Ishikawa (cell line): ENCODE measurements around the gene NTSR1.
A peak's percentile ranks its signal among the peaks of the same experiment; 100 is the strongest.

Experiments used
- CEBPB ChIP-seq: IDR thresholded peaks from 2 replicates; pipeline ENCODE4 v1.6.1; 2012
- CREB1 ChIP-seq: IDR thresholded peaks from 2 replicates; pipeline ENCODE4 v1.6.1; 2012; ENCODE audit warnings: low read depth
- EGR1 ChIP-seq: IDR thresholded peaks from 2 replicates; pipeline ENCODE4 v1.6.1; 2012
- EP300 ChIP-seq: IDR thresholded peaks from 2 replicates; pipeline ENCODE4 v1.6.1; 2012; ENCODE audit warnings: borderline replicate concordance
- FOXM1 ChIP-seq: IDR thresholded peaks from 2 replicates; pipeline ENCODE4 v1.6.1; 2012; ENCODE audit warnings: low read depth, borderline replicate concordance
- NFIC ChIP-seq: IDR thresholded peaks from 2 replicates; pipeline ENCODE4 v1.6.1; 2012
- RAD21 ChIP-seq: IDR thresholded peaks from 2 replicates; pipeline ENCODE4 v1.6.1; 2012; ENCODE audit warnings: low read depth
- REST ChIP-seq: IDR thresholded peaks from 2 replicates; pipeline ENCODE4 v1.6.1; 2012; ENCODE audit warnings: low read depth, mild to moderate bottlenecking
- TAF1 ChIP-seq: IDR thresholded peaks from 2 replicates; pipeline ENCODE4 v1.6.1; 2012; ENCODE audit warnings: low read depth, mild to moderate bottlenecking
- TCF12 ChIP-seq: IDR thresholded peaks from 2 replicates; pipeline ENCODE4 v1.6.1; 2012; ENCODE audit warnings: low read depth
- TEAD4 ChIP-seq: IDR thresholded peaks from 2 replicates; pipeline ENCODE4 v1.6.1; 2012
- USF1 ChIP-seq: IDR thresholded peaks from 2 replicates; pipeline ENCODE4 v1.6.1; 2012
- YY1 ChIP-seq: IDR thresholded peaks from 2 replicates; pipeline ENCODE4 v1.6.1; 2012; ENCODE audit warnings: low read depth
- ZBTB7A ChIP-seq: IDR thresholded peaks from 2 replicates; pipeline ENCODE4 v1.6.1; 2012; ENCODE audit warnings: low read depth
- TF ChIP-seq, protein P1 (sequence below): IDR thresholded peaks from 2 replicates; pipeline ENCODE4 v1.6.1; 2012

NTSR1 gene

DNA sequence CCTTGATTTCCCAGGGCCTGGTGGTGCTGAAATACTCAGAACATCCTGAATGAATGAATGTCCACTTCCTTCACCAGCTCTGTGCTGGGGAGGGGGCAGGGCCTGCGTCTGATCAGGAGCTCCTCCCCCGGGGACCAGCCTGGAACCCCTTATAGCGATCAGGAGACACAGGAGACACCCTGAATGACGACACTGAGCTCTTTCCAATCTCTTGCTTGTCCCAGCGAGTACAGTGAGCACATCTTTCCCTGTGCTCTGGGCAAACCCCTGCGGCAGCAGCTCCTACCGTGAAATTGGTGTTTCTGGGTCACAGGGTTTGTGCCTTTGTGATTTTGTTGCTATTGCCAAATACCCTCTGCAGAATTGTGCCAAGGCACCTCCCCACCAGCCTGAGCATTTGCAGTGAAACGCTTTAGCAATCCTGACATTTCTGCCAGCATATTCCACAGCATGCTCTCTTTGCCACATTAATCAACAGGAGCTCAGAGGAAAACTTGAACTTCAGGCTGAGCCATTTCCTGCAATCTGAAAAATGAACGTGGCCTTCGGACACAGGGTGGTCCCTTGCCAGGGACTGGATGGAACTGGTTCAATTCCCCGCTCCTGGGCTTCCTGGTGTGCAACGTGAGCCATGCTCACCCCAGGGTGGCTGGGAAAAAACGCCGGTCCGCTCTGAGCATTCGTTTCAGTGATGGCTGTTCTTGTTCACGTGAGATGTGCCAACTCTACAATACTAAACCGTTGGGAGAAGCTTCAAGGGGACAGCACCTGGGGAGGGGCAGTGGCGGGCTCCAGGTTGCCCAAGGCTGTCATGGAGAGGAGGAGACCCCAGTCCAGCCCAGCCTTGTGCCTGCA, 64.6 kb downstream of the NTSR1 start:
- TF ChIP-seq ZBTB7A (peak; percentile 50; the same call in 1 of the 2 replicates), TEAD4 (peak; percentile 67), USF1 (no peak), EGR1 (no peak), YY1 (no peak), EP300 (peak; percentile 64; the same call in 1 of the 2 replicates), TAF1 (no peak), CREB1 (no peak), CEBPB (peak; percentile 92), REST (no peak), TCF12 (no peak; the same call in 1 of the 2 replicates), FOXM1 (no peak), NFIC (peak; percentile 83), RAD21 (no peak)
- TF ChIP-seq, protein P1, sequence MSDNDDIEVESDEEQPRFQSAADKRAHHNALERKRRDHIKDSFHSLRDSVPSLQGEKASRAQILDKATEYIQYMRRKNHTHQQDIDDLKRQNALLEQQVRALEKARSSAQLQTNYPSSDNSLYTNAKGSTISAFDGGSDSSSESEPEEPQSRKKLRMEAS, result peak; percentile 57; the same call in 1 of the 2 replicates

- 0 out of 2 replicates have a peak, but pooled peaks have one; percentile 12 for TF ChIP-seq ZBTB7A
- TF ChIP-seq NFIC, result no peak
Observed at GRCh38 chr20:62773845-62774714, 65.4 kb downstream of the NTSR1 start.

GRCh38 chr20:62774762-62775161, 66.1 kb downstream of the NTSR1 start:
- no peak for TF ChIP-seq CEBPB
- TF ChIP-seq TCF12, result no peak
- no peak for TF ChIP-seq USF1
- no peak for TF ChIP-seq FOXM1
- no peak for TF ChIP-seq YY1
- TF ChIP-seq, protein P1, result no peak
- no peak for TF ChIP-seq NFIC

GRCh38 chr20:62775206-62775605, 66.6 kb downstream of the NTSR1 start:
- TF ChIP-seq TCF12 (no peak), NFIC (no peak), REST (no peak), EP300 (no peak), TEAD4 (no peak), EGR1 (no peak), RAD21 (no peak), CREB1 (no peak), FOXM1 (no peak), YY1 (no peak), TAF1 (no peak), USF1 (no peak), ZBTB7A (no peak), CEBPB (no peak)
- TF ChIP-seq, protein P1, result no peak
